Activated CD4-positive, CD25-positive, alpha-beta regulatory T cell (primary cell): ENCODE data around the gene MRTO4.
"Not testable (repeated sequence)": the region's sequence is repeated elsewhere in the genome, so short reads cannot be mapped to it uniquely, and the experiment has no call there.

Experiments used
- DNase-seq, 4 experiments: peaks; one replicate each; lab custom pipeline; 2025; lab: John Stamatoyannopoulos, UW

The MRTO4 gene

GRCh38 chr1:19222979-19223824, 28.4 kb upstream of the MRTO4 start:
- no peak for DNase-seq

GRCh38 chr1:19229229-19229628, 22.4 kb upstream of the MRTO4 start:
- no peak for DNase-seq

GRCh38 chr1:19229828-19230325, 21.7 kb upstream of the MRTO4 start:
- no peak for DNase-seq

GRCh38 chr1:19231736-19232523, 19.7 kb upstream of the MRTO4 start:
- DNase-seq, result not testable (repeated sequence)

GRCh38 chr1:19232524-19232846, 19.1 kb upstream of the MRTO4 start:
- DNase-seq, result no peak

GRCh38 chr1:19234224-19234623, 17.4 kb upstream of the MRTO4 start:
- no peak for DNase-seq

GRCh38 chr1:19239876-19240275, 11.7 kb upstream of the MRTO4 start:
- DNase-seq, result no peak

GRCh38 chr1:19240673-19241538, 10.7 kb upstream of the MRTO4 start:
- DNase-seq, result peak; percentile 27 to 60 (median 50)

- no peak for DNase-seq
These were observed 838 bp upstream of the MRTO4 start for GRCh38 chr1:19250629-19251304.

GRCh38 chr1:19254416-19254815, 2.8 kb downstream of the MRTO4 start:
- no peak for DNase-seq

GRCh38 chr1:19255288-19255687, 3.7 kb downstream of the MRTO4 start:
- no peak for DNase-seq

- not testable (repeated sequence) for DNase-seq
These were observed 4.7 kb downstream of the MRTO4 start for GRCh38 chr1:19256301-19256700.

GRCh38 chr1:19257178-19257914, 5.7 kb downstream of the MRTO4 start:
- no peak for DNase-seq

- no peak for DNase-seq
These were observed 6.7 kb downstream of the MRTO4 start for GRCh38 chr1:19258353-19258752.

- no peak for DNase-seq
These were observed 8.9 kb downstream of the MRTO4 start for GRCh38 chr1:19260211-19261138.

GRCh38 chr1:19262047-19262446, 10.4 kb downstream of the MRTO4 start:
- DNase-seq, result no peak

GRCh38 chr1:19262744-19263143, 11.1 kb downstream of the MRTO4 start:
- no peak for DNase-seq

- DNase-seq, result no peak
These were observed 16.8 kb downstream of the MRTO4 start for GRCh38 chr1:19268445-19268844.

GRCh38 chr1:19269427-19270342, 18.1 kb downstream of the MRTO4 start:
- not testable (repeated sequence) for DNase-seq
